HL-60 (cell line): ENCODE results near the gene CCM2.

Source experiments
- DNase-seq, 2 experiments: peaks; one replicate each; pipeline ENCODE4 v3.0.0-alpha.2; 2010 to 2020; ENCODE audit warnings: low read depth in 1 of 2, low spot score in 1 of 2
- H3K27ac ChIP-seq: fragments of 250-450 bp; sonication (Bioruptor Pico); replicated peaks from 2 replicates; pipeline ENCODE4 v1.5.1; 2020; ENCODE audit warnings: mild to moderate bottlenecking, moderate library complexity
- H3K27me3 ChIP-seq: fragments of 250-450 bp; sonication (Bioruptor Pico); 2 replicates; pipeline ENCODE4 v1.5.1; 2021; ENCODE audit warnings: mild to moderate bottlenecking, moderate library complexity; ENCODE audit not compliant: insufficient read depth, poor library complexity, severe bottlenecking
- H3K4me3 ChIP-seq: replicated peaks from 2 replicates; pipeline ENCODE4 v1.5.1; 2011; ENCODE audit warnings: mild to moderate bottlenecking, control low read depth, low read length; ENCODE audit not compliant: insufficient read depth
- GABPA ChIP-seq: IDR thresholded peaks from 2 replicates; pipeline ENCODE4 v1.6.1; 2012; ENCODE audit warnings: low read depth
- POLR2AphosphoS5 ChIP-seq: IDR thresholded peaks from 2 replicates; pipeline ENCODE4 v1.6.1; 2012; ENCODE audit warnings: low read depth
- SPI1 ChIP-seq: IDR thresholded peaks from 2 replicates; pipeline ENCODE4 v1.6.1; 2012; ENCODE audit warnings: low read depth, mild to moderate bottlenecking, borderline replicate concordance
- TF ChIP-seq, protein P1 (sequence below): IDR thresholded peaks from one replicate; pipeline ENCODE4 v1.5.1; 2011; ENCODE audit warnings: low read length, control low read depth, inconsistent platforms; ENCODE audit not compliant: insufficient read depth
- TF ChIP-seq, protein P2 (sequence below): IDR thresholded peaks from 2 replicates; pipeline ENCODE4 v1.6.1; 2012; ENCODE audit warnings: low read depth; ENCODE audit not compliant: insufficient replicate concordance

CCM2 gene

DNA sequence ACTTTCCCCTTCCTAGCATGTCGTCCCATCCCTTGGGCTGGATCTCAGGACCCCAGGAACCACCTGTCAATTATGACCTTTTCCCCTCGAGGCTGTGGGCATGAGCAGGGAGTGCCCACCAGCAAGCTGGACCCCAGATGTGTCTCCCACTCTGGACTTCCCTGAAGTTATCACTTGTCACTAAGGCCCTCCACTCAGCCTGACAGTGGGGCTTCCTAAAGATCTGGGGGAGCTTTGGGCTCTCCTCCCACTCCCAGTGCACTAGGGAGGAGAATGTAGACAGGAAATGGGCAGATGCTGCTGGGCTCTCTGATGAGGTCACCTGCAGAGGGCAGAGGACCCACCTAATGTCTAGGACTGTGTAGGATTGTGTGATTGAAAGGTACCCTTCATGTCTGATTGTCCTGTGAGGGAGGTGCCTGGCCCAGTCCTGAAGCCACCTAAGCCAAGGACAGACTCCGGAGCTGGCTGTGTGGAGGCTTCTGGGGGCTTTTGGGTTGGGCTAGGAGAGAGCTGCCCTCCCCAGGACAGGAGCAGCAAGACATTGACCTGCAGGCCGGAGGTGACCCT is 39.9 kb upstream of the CCM2 start:
- no peaks in the 10 kb centered on the region for H3K27me3 ChIP-seq
- TF ChIP-seq, protein P1, sequence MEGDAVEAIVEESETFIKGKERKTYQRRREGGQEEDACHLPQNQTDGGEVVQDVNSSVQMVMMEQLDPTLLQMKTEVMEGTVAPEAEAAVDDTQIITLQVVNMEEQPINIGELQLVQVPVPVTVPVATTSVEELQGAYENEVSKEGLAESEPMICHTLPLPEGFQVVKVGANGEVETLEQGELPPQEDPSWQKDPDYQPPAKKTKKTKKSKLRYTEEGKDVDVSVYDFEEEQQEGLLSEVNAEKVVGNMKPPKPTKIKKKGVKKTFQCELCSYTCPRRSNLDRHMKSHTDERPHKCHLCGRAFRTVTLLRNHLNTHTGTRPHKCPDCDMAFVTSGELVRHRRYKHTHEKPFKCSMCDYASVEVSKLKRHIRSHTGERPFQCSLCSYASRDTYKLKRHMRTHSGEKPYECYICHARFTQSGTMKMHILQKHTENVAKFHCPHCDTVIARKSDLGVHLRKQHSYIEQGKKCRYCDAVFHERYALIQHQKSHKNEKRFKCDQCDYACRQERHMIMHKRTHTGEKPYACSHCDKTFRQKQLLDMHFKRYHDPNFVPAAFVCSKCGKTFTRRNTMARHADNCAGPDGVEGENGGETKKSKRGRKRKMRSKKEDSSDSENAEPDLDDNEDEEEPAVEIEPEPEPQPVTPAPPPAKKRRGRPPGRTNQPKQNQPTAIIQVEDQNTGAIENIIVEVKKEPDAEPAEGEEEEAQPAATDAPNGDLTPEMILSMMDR, result no peak
- no peak for TF ChIP-seq GABPA
- no peak overlapping the region for H3K4me3 ChIP-seq
- DNase-seq, result peak in 1 of 2 experiments; percentile 10
- no peak overlapping the region for H3K27ac ChIP-seq

DNA sequence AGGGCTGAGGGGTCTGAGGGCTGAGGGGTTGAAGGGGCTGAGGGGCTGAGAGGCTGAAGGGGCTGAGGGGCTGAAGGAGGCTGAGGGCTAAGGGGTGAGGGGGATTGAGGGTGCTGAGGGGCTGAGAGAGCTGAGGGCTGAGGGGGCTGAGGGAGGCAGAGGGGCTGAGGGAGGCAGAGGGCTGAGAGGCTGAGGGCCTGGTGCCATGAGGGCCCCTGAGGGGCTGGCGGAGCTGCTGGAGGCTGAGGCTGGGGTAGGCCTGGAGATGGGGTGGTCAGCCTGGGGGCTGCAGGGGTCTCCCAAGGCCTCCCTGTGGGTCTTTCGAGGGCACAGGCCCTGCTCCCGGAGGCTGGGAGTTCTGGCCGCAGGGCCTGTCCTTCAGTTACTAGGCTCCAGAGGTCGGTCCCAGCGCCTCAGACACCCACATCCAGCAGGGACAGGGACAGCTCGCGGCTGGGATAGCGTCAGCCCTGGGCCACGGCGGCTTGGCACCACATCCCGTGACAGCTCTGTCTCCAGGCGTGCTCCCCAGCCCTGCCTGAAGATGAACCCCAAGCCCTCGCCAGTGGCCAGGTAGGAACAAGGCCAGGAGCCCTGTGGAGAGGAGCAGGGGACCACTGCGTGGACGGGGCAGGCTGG is 38.0 kb upstream of the CCM2 start:
- peak in 1 of 2 experiments; percentile 4 for DNase-seq
- Histone ChIP-seq H3K27ac (no peak overlapping the region), H3K27me3 (no peaks in the 10 kb centered on the region), H3K4me3 (no peak overlapping the region)
- no peak for TF ChIP-seq SPI1
- TF ChIP-seq POLR2AphosphoS5, result peak; percentile 76; the same call in 1 of the 2 replicates

DNA sequence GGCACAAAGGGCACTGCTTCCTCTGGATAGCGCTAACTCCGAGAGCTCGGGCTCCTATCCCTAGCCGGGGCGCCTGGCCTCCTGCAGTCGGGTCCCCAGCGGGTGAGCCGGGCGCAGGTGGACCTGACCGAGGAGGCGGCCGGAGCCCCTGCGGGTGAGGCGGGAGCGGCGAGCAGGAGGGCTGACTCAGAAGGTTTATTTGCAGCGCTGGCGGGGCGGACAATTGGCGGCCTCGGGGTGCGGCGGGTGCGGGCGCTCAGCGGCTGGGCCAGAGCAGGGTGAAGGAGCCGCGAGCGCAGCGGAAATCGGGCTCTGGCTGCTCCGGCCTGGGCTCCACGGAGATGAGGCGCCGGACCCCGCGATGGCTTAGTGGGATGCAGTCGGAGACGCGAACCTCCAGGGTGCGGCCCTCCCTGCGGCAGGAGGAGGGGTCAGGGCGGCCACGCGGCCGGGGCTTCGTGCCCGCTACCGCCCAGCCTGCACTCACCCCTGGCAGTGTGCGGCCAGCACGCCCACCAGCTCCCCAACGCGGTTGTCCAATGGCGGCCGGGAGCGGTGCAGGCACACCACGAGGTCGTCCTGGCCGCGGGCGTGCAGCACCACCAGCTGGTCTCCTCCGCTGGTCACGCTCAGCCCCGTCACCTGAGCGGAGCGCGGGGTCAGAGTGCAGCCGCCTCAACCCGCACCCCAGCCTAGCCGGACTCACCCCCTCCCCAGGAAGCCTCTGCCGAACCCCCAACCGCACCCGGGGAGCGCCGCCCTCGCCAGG is 37.3 kb upstream of the CCM2 start:
- Histone ChIP-seq H3K4me3 (no peak overlapping the region), H3K27me3 (no peaks in the 10 kb centered on the region), H3K27ac (no peak overlapping the region)
- TF ChIP-seq GABPA (no peak), SPI1 (no peak), POLR2AphosphoS5 (no peak)
- TF ChIP-seq, protein P2, sequence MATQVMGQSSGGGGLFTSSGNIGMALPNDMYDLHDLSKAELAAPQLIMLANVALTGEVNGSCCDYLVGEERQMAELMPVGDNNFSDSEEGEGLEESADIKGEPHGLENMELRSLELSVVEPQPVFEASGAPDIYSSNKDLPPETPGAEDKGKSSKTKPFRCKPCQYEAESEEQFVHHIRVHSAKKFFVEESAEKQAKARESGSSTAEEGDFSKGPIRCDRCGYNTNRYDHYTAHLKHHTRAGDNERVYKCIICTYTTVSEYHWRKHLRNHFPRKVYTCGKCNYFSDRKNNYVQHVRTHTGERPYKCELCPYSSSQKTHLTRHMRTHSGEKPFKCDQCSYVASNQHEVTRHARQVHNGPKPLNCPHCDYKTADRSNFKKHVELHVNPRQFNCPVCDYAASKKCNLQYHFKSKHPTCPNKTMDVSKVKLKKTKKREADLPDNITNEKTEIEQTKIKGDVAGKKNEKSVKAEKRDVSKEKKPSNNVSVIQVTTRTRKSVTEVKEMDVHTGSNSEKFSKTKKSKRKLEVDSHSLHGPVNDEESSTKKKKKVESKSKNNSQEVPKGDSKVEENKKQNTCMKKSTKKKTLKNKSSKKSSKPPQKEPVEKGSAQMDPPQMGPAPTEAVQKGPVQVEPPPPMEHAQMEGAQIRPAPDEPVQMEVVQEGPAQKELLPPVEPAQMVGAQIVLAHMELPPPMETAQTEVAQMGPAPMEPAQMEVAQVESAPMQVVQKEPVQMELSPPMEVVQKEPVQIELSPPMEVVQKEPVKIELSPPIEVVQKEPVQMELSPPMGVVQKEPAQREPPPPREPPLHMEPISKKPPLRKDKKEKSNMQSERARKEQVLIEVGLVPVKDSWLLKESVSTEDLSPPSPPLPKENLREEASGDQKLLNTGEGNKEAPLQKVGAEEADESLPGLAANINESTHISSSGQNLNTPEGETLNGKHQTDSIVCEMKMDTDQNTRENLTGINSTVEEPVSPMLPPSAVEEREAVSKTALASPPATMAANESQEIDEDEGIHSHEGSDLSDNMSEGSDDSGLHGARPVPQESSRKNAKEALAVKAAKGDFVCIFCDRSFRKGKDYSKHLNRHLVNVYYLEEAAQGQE, result no peak
- TF ChIP-seq, protein P1, result no peak
- DNase-seq, result peak in 1 of 2 experiments; percentile 2

DNA sequence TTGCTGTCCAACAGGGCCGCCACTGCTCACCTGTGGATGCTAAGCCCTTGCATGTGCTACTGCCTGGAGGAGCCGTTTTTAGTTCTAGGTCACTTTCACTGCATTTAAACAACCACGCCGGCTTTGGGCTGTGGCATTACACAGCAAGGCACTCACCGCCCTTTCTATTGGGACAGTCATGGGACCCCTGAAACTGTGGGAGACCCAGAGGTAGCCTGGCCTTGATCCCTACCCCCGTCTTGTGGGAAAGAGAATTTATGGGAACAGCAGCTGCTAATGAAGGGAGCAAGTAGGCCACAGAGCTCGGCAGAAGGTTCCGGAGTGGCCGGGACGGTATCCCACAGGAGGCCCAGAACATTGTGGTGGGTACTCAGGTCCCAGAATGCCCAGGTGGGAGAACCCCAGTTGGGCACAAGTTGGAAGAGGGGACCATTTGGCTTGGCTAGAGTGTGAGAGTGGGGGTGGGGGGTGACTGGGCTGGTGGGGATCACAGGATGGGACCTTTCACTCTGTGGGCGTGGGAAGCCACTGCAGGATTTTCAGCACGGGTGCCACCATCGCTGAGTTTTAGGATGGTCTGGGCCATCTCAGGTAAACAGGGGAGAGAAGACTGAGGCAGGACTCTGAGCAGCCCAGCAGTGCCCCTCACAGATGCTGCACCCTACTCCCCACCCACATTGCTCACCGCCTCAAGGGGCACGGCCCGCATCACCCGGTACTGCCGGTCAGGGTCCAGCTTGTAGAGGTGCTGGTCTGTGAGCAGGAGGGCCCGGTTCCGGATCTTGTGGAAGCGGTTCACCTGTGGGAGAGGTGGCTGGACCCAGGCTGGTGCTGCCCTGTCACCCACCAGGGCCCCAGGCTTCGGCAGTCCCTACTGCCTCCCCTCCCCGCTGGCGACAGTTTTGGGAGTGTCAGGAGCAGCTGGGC is 36.4 kb upstream of the CCM2 start:
- DNase-seq, result no peak
- no peaks in the 10 kb centered on the region for H3K27me3 ChIP-seq
- no peak overlapping the region for H3K27ac ChIP-seq
- no peak for TF ChIP-seq SPI1
- no peak for TF ChIP-seq GABPA
- TF ChIP-seq, protein P1, result no peak
- TF ChIP-seq, protein P2, result no peak
- no peak for TF ChIP-seq POLR2AphosphoS5
- no peak overlapping the region for H3K4me3 ChIP-seq
